Loucy (cell line): ENCODE data around the gene GPATCH4.
"Not testable (repeated sequence)": the region's sequence is repeated elsewhere in the genome, so short reads cannot be mapped to it uniquely, and the experiment has no call there.

ENCODE experiments used
- H2AFZ ChIP-seq: fragments of 200-600 bp; sonication (generic); 2 replicates; pipeline ENCODE4 v1.6.0; 2016; ENCODE audit warnings: antibody characterized with exemption, mild to moderate bottlenecking, low read length, moderate library complexity
- H3F3A ChIP-seq: fragments of 200-600 bp; 2 replicates; pipeline ENCODE4 v1.6.0; 2016; ENCODE audit warnings: antibody characterized with exemption, low read depth, mild to moderate bottlenecking
- H3K27me3 ChIP-seq: fragments of 200-600 bp; sonication (generic); 2 replicates; pipeline ENCODE4 v1.6.1; 2014; ENCODE audit warnings: low read length, mild to moderate bottlenecking; ENCODE audit not compliant: insufficient read depth, poor library complexity, severe bottlenecking
- H3K36me3 ChIP-seq: fragments of 200-600 bp; sonication (generic); 2 replicates; pipeline ENCODE4 v1.6.1; 2016; ENCODE audit warnings: low read length; ENCODE audit not compliant: insufficient read depth
- H3K4me1 ChIP-seq: fragments of 200-600 bp; sonication (generic); 2 replicates; pipeline ENCODE4 v1.5.1; 2014; ENCODE audit warnings: low read length, mild to moderate bottlenecking; ENCODE audit not compliant: insufficient read depth, poor library complexity, severe bottlenecking
- H3K4me2 ChIP-seq: fragments of 200-600 bp; sonication (generic); 2 replicates; pipeline ENCODE4 v1.6.0; 2014; ENCODE audit warnings: antibody characterized with exemption, low read length, low read depth, mild to moderate bottlenecking; ENCODE audit not compliant: poor library complexity, severe bottlenecking
- H3K4me3 ChIP-seq: fragments of 200-600 bp; sonication (generic); 2 replicates; pipeline ENCODE4 v1.5.1; 2014; ENCODE audit warnings: low read length, mild to moderate bottlenecking, mixed read lengths; ENCODE audit not compliant: poor library complexity, severe bottlenecking
- H3K79me2 ChIP-seq: fragments of 200-600 bp; sonication (generic); 2 replicates; pipeline ENCODE4 v1.6.1; 2014; ENCODE audit warnings: low read length; ENCODE audit not compliant: insufficient read depth
- H3K9ac ChIP-seq: fragments of 200-600 bp; sonication (generic); 2 replicates; pipeline ENCODE4 v1.6.0; 2014; ENCODE audit warnings: mild to moderate bottlenecking, low read depth, low read length, moderate library complexity; ENCODE audit not compliant: poor library complexity, severe bottlenecking
- H3K9me2 ChIP-seq: fragments of 200-600 bp; sonication (generic); replicated peaks from 2 replicates; pipeline ENCODE4 v1.6.1; 2016; ENCODE audit warnings: low read depth, low read length, mixed read lengths
- H3K9me3 ChIP-seq: fragments of 200-600 bp; sonication (generic); 2 replicates; pipeline ENCODE4 v1.6.1; 2014; ENCODE audit warnings: mild to moderate bottlenecking, antibody characterized with exemption, low read length, low read depth; ENCODE audit not compliant: insufficient read depth
- H4K20me1 ChIP-seq: fragments of 200-600 bp; sonication (generic); 2 replicates; pipeline ENCODE4 v1.6.0; 2014; ENCODE audit warnings: antibody characterized with exemption, low read length, mild to moderate bottlenecking; ENCODE audit not compliant: insufficient read depth, poor library complexity, severe bottlenecking
- CTCF ChIP-seq: fragments of 200-600 bp; sonication (generic); conservative IDR thresholded peaks from 2 replicates; pipeline ENCODE4 v1.5.1; 2014; ENCODE audit warnings: mild to moderate bottlenecking, antibody characterized with exemption, low read length
- EZH2phosphoT487 ChIP-seq: fragments of 200-600 bp; IDR thresholded peaks from 2 replicates; pipeline ENCODE4 v1.6.1; 2018; ENCODE audit warnings: antibody characterized with exemption, mild to moderate bottlenecking, moderate library complexity, borderline replicate concordance

Gene GPATCH4

GRCh38 chr1:156616463-156616862 is 15.2 kb upstream of the GPATCH4 start:
- Histone ChIP-seq H3K4me2 (no peak overlapping the region), H3K27me3 (no peaks in the 10 kb centered on the region), H3K4me3 (no peak overlapping the region)

GRCh38 chr1:156615946-156616345 is 14.7 kb upstream of the GPATCH4 start:
- Histone ChIP-seq H3K4me3 (no peak overlapping the region), H3K9me2 (no peaks in the 10 kb centered on the region), H3K27me3 (no peaks in the 10 kb centered on the region), H3K79me2 (no peaks in the 10 kb centered on the region), H2AFZ (no peak overlapping the region), H3K9ac (no peak overlapping the region), H4K20me1 (no peaks in the 10 kb centered on the region), H3K4me2 (no peak overlapping the region), H3K9me3 (no peaks in the 10 kb centered on the region), H3F3A (no peaks in the 10 kb centered on the region), H3K36me3 (no peaks in the 10 kb centered on the region), H3K4me1 (peaks cover 8% of the 10 kb centered on the region)
- TF ChIP-seq EZH2phosphoT487 (no peak), CTCF (no peak)

More at GRCh38 chr1:156616463-156616862, 15.2 kb upstream of the GPATCH4 start:
- no peaks in the 10 kb centered on the region for H3K36me3 ChIP-seq
- TF ChIP-seq CTCF (no peak), EZH2phosphoT487 (no peak)
- H3K9ac ChIP-seq, result no peak overlapping the region
- peaks cover 8% of the 10 kb centered on the region for H3K4me1 ChIP-seq
- no peaks in the 10 kb centered on the region for H3K9me3 ChIP-seq
- H4K20me1 ChIP-seq, result no peaks in the 10 kb centered on the region
- no peak overlapping the region for H2AFZ ChIP-seq
- H3K9me2 ChIP-seq, result no peaks in the 10 kb centered on the region
- H3K79me2 ChIP-seq, result no peaks in the 10 kb centered on the region
- no peaks in the 10 kb centered on the region for H3F3A ChIP-seq

- Histone ChIP-seq H3K4me1 (peaks cover 4% of the 10 kb centered on the region), H3K9ac (no peak overlapping the region), H3K79me2 (no peaks in the 10 kb centered on the region), H3K4me2 (no peak overlapping the region), H3F3A (no peaks in the 10 kb centered on the region), H3K27me3 (no peaks in the 10 kb centered on the region), H3K9me2 (no peaks in the 10 kb centered on the region), H3K4me3 (no peak overlapping the region), H3K36me3 (no peaks in the 10 kb centered on the region), H4K20me1 (no peaks in the 10 kb centered on the region), H3K9me3 (no peaks in the 10 kb centered on the region), H2AFZ (no peak overlapping the region)
- no peak for TF ChIP-seq EZH2phosphoT487
- no peak for TF ChIP-seq CTCF
Observed at GRCh38 chr1:156612666-156613065, 11.4 kb upstream of the GPATCH4 start.

DNA sequence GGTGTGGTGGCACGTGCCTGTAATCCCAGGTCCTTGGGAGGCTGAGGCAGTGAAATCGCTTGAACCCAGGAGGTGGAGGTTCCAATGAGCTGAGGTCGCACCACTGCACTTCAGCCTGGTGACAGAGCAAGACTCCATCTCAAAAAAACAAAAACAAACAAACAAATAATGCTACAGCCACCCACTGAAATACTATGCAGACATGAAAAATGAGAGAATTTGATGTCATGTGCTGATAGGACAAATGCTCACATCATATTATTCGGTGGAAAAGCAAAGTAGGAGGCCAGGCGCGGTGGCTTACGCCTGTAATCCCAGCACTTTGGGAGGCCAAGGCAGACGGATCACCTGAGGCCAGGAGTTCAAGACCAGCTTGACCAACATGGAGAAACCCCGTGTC is 8.8 kb upstream of the GPATCH4 start:
- not testable (repeated sequence) for H4K20me1 ChIP-seq, H3F3A ChIP-seq, H3K79me2 ChIP-seq, H3K36me3 ChIP-seq, H3K9me2 ChIP-seq, H3K27me3 ChIP-seq, H2AFZ ChIP-seq, H3K9me3 ChIP-seq, H3K9ac ChIP-seq, H3K4me3 ChIP-seq, H3K4me1 ChIP-seq, H3K4me2 ChIP-seq
